Inflammatory macrophage (primary cell): ENCODE data around the gene PTPRG.
"Not testable (repeated sequence)": the region's sequence is repeated elsewhere in the genome, so short reads cannot be mapped to it uniquely, and the experiment has no call there.

Experiments used
- DNase-seq, 2 donors: peaks; one replicate each; pipeline ENCODE4 v3.0.0-alpha.2; 2020 to 2022

The PTPRG gene

GRCh38 chr3:61687206-61687605, 125.8 kb downstream of the PTPRG start:
- no peak for DNase-seq

- no peak for DNase-seq
These were observed 126.4 kb downstream of the PTPRG start for GRCh38 chr3:61687663-61688306.

- DNase-seq, result no peak
These were observed 127.1 kb downstream of the PTPRG start for GRCh38 chr3:61688307-61688984.

- DNase-seq, result no peak
These were observed 128.6 kb downstream of the PTPRG start for GRCh38 chr3:61690016-61690415.

- DNase-seq, result no peak
These were observed 130.1 kb downstream of the PTPRG start for GRCh38 chr3:61691466-61691865.

GRCh38 chr3:61697301-61697700, 135.9 kb downstream of the PTPRG start:
- no peak for DNase-seq

- DNase-seq, result not testable (repeated sequence)
These were observed 137.1 kb downstream of the PTPRG start for GRCh38 chr3:61698278-61699072.

GRCh38 chr3:61699622-61700021, 138.3 kb downstream of the PTPRG start:
- no peak for DNase-seq

GRCh38 chr3:61701011-61701410, 139.6 kb downstream of the PTPRG start:
- no peak for DNase-seq

- DNase-seq, result no peak
These were observed 141.1 kb downstream of the PTPRG start for GRCh38 chr3:61702453-61702852.

- DNase-seq, result no peak
These were observed 143.4 kb downstream of the PTPRG start for GRCh38 chr3:61704807-61705206.

- DNase-seq, result no peak
These were observed 146.1 kb downstream of the PTPRG start for GRCh38 chr3:61707492-61707891.

- DNase-seq, result not testable (repeated sequence)
These were observed 149.5 kb downstream of the PTPRG start for GRCh38 chr3:61710920-61711319.

GRCh38 chr3:61714225-61714624, 152.9 kb downstream of the PTPRG start:
- DNase-seq, result no peak

GRCh38 chr3:61715886-61716527, 154.6 kb downstream of the PTPRG start:
- no peak for DNase-seq

GRCh38 chr3:61716693-61717092, 155.3 kb downstream of the PTPRG start:
- not testable (repeated sequence) for DNase-seq

- DNase-seq, result no peak
These were observed 157.2 kb downstream of the PTPRG start for GRCh38 chr3:61718565-61718964.

- DNase-seq, result no peak
These were observed 158.1 kb downstream of the PTPRG start for GRCh38 chr3:61719278-61719977.

- DNase-seq, result no peak
These were observed 161.7 kb downstream of the PTPRG start for GRCh38 chr3:61723038-61723437.

- no peak for DNase-seq
These were observed 162.8 kb downstream of the PTPRG start for GRCh38 chr3:61724183-61724582.

GRCh38 chr3:61724801-61725200, 163.4 kb downstream of the PTPRG start:
- DNase-seq, result no peak

- DNase-seq, result no peak
These were observed 164.5 kb downstream of the PTPRG start for GRCh38 chr3:61725851-61726333.
